ENCODE results near the gene PTGES2.

PTGES2 gene

DNA sequence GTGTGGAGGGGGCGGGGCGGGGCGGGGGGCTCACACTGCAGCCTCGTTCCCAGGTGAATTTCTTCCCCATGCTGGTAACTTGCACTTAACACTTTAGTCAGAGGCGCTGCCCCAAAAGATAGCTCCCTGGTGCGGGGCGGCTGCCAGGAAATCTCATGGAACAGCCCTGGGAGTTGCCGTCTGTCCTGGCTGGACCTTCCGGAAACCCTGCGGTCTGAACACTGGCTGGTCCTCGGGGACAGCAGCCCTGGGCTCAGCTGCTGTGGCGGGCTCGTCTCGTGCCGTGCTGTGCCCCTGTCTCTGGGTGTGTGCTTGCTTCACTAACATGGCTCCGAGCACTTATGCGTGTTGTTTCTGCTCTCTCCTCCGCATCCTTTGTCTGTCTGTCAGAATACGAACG, 25.8 kb downstream of the PTGES2 start:
- Histone ChIP-seq H3K4me3 (ENCODE audit: insufficient read depth, low read depth, low read length) (no peak overlapping the region), H3K27ac (ENCODE audit: insufficient read depth, low read depth, low read length, poor library complexity, severe bottlenecking) (no peak overlapping the region), H3K4me1 (ENCODE audit: control insufficient read depth, insufficient read depth, low read length) (peaks cover 21% of the 10 kb centered on the region), H3K27me3 (ENCODE audit: control insufficient read depth, insufficient read depth, low read length, poor library complexity, severe bottlenecking) (no peaks in the 10 kb centered on the region), H3K36me3 (ENCODE audit: control insufficient read depth, insufficient read depth, low read length) (peaks cover 18% of the 10 kb centered on the region), H3K9me3 (ENCODE audit: control insufficient read depth, low read length) (no peaks in the 10 kb centered on the region)
- WGBS, 2 experiments = 93 to 94% methylated on average over 20 of the region's 20 CpGs

DNA sequence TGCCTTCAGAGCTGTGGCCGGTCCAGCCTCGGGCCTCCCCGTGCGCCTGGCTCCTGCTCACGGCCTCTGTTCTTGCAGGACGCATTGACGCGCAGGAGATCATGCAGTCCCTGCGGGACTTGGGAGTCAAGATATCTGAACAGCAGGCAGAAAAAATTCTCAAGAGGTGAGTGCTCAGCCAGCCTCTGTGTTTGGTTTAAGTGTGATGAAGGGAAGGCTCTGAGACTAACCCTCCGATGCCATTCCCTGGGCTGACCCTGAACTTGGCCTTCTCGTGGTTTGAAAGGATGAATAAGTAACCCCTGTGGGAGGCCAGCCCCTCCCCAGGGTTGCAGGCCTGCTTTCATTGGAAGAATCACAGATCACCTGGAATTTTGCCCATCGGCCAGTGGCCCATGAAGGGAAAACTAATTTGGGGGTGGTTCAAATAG, 26.3 kb downstream of the PTGES2 start:
- 87 to 88% methylated on average over 12 of the region's 12 CpGs for WGBS, 2 experiments
- H3K36me3 ChIP-seq (ENCODE audit: control insufficient read depth, insufficient read depth, low read length) = peaks cover 16% of the 10 kb centered on the region
- H3K9me3 ChIP-seq (ENCODE audit: control insufficient read depth, low read length) = no peaks in the 10 kb centered on the region
- H3K27me3 ChIP-seq (ENCODE audit: control insufficient read depth, insufficient read depth, low read length, poor library complexity, severe bottlenecking) = no peaks in the 10 kb centered on the region
- no peak overlapping the region for H3K4me3 ChIP-seq (ENCODE audit: insufficient read depth, low read depth, low read length)
- H3K4me1 ChIP-seq (ENCODE audit: control insufficient read depth, insufficient read depth, low read length) = peaks cover 21% of the 10 kb centered on the region
- no peak overlapping the region for H3K27ac ChIP-seq (ENCODE audit: insufficient read depth, low read depth, low read length, poor library complexity, severe bottlenecking)

DNA sequence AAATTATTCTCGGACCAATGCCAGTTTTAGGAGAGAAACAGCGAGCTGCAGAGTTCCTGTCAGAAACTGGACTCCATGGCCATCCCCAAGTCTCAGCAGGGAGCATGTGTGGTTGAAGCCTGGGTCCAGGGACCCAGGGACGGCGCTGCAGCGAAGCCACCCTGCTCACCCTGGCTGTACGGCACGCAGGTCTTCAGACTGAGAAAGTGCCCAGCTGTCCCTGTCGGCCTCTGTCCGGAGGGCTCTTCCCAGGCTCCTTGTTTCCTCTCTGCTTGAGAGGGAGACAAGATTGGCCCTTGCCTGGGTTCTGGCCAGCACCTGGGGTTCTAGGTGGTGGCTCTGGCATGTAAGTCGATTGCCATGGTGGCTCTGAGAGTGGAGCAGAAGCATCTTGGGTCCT, 26.9 kb downstream of the PTGES2 start:
- Histone ChIP-seq H3K4me3 (ENCODE audit: insufficient read depth, low read depth, low read length) (no peak overlapping the region), H3K27me3 (ENCODE audit: control insufficient read depth, insufficient read depth, low read length, poor library complexity, severe bottlenecking) (no peaks in the 10 kb centered on the region), H3K9me3 (ENCODE audit: control insufficient read depth, low read length) (no peaks in the 10 kb centered on the region), H3K4me1 (ENCODE audit: control insufficient read depth, insufficient read depth, low read length) (peaks cover 21% of the 10 kb centered on the region), H3K27ac (ENCODE audit: insufficient read depth, low read depth, low read length, poor library complexity, severe bottlenecking) (no peak overlapping the region), H3K36me3 (ENCODE audit: control insufficient read depth, insufficient read depth, low read length) (peaks cover 11% of the 10 kb centered on the region)
- 95 to 97% methylated on average over 10 of the region's 10 CpGs for WGBS, 2 experiments

DNA sequence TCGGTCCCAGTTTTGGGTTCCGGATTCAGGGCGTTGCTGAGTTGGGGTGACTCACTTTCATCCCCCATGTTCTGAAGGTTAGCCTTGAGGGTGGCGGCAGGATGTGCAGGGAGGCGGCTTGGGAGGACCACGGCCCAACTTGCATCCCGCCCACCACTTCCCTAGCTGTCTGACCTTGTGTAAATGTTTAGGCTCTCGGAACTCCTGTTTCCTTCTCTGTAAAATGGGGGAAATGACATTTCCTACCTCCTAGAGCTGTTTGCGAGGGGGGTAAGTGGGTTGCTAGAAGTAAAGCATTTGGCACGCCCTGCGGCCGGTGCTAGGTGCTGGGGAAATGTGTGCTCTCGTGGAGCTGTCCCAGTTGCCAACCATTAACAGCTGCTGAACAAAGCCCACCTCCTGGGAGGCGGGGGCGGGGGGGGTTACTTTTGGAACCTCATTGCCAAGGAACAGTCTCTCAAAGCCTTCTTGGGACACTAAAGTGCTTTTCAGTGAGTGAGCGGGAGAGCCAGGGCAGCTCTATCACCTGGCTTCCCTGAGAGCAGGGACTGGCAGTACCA, 27.5 kb downstream of the PTGES2 start:
- Histone ChIP-seq H3K4me1 (ENCODE audit: control insufficient read depth, insufficient read depth, low read length) (peaks cover 25% of the 10 kb centered on the region), H3K27ac (ENCODE audit: insufficient read depth, low read depth, low read length, poor library complexity, severe bottlenecking) (no peak overlapping the region), H3K27me3 (ENCODE audit: control insufficient read depth, insufficient read depth, low read length, poor library complexity, severe bottlenecking) (no peaks in the 10 kb centered on the region), H3K9me3 (ENCODE audit: control insufficient read depth, low read length) (no peaks in the 10 kb centered on the region), H3K4me3 (ENCODE audit: insufficient read depth, low read depth, low read length) (no peak overlapping the region), H3K36me3 (ENCODE audit: control insufficient read depth, insufficient read depth, low read length) (peaks cover 8% of the 10 kb centered on the region)
- WGBS, 2 experiments = 89 to 90% methylated on average over 16 of the region's 16 CpGs

DNA sequence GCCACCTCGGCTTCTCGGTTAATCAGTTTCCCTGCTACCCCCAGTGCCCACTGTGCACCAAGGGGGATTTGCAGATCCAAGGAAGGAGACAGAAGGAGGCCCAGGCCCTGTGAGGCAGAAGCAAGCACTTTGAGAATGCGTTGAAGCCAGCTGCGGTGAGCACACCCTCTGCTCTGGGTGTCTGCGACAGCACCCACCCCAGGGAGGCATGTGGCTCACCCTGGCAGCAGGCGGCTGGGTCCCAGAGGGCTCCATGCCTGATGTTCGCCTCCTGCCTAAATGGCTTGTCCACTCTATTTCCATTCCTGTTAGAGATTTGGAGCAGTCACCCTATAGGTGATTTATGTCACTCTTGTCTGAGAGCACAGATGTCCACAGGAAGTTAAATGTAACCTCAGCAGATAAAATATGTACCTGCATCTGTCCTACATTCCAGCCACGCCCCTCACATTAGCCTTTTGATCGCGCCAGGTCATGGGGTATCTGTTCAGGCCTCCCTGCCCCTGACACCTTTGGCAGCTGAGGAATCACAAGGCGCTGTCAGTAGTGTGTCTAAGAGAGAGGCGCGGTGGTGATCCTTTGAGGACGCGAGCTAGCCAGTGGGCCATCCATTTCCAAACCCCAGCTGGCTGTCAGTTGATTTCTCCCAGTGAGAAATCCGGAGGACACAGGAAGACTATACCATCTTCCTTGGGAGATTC, 28.1 kb downstream of the PTGES2 start:
- 73 to 76% methylated on average over 16 of the region's 16 CpGs for WGBS, 2 experiments
- H3K27ac ChIP-seq (ENCODE audit: insufficient read depth, low read depth, low read length, poor library complexity, severe bottlenecking) = peak overlapping the region; percentile 99
- H3K4me3 ChIP-seq (ENCODE audit: insufficient read depth, low read depth, low read length) = peak overlapping the region; percentile 55
- H3K4me1 ChIP-seq (ENCODE audit: control insufficient read depth, insufficient read depth, low read length) = peaks cover 29% of the 10 kb centered on the region
- H3K9me3 ChIP-seq (ENCODE audit: control insufficient read depth, low read length) = no peaks in the 10 kb centered on the region
- no peaks in the 10 kb centered on the region for H3K27me3 ChIP-seq (ENCODE audit: control insufficient read depth, insufficient read depth, low read length, poor library complexity, severe bottlenecking)
- peaks cover 8% of the 10 kb centered on the region for H3K36me3 ChIP-seq (ENCODE audit: control insufficient read depth, insufficient read depth, low read length)

DNA sequence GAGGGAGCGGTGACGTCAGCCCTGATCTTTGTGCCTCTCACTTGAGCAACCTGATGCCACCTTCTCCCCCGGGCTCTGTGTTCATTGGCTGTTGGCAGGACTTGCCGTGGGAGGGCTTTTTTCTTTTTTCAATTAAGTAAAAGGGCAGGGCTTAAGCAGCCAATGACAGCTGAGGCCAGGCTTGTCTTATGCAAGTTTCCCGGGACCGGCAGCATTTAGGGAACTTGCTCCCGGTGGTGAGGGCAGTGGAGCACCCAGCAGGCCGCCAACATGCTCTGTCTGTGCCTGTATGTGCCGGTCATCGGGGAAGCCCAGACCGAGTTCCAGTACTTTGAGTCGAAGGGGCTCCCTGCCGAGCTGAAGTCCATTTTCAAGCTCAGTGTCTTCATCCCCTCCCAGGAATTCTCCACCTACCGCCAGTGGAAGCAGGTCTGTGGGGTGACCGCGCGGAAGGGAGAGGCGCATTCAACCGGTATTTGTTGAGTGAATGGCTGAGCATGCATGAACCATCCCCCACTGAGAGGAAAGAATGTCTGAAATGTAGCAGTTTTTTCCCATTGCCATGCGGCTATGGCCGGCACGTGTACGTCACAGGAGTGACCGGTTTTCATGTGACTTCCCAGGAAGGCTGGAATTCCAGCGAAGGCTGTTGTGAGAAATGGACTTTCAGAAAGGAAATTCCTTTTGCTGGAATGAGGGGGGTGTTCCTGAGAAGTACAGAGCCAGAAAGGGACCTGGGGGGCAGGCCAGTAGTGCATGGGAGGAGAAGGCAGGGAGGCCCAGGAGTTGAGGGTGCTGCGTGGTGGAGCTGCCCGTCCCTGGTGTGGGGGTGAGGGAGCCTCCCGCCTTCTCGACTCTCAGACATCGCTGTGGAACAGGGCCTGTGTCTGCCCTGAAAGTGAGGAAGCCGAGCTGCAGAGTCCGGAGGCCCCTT, 29.0 kb downstream of the PTGES2 start:
- Histone ChIP-seq H3K27me3 (ENCODE audit: control insufficient read depth, insufficient read depth, low read length, poor library complexity, severe bottlenecking) (no peaks in the 10 kb centered on the region), H3K36me3 (ENCODE audit: control insufficient read depth, insufficient read depth, low read length) (peaks cover 8% of the 10 kb centered on the region), H3K4me3 (ENCODE audit: insufficient read depth, low read depth, low read length) (peak overlapping the region; percentile 55), H3K27ac (ENCODE audit: insufficient read depth, low read depth, low read length, poor library complexity, severe bottlenecking) (peak overlapping the region; percentile 99), H3K4me1 (ENCODE audit: control insufficient read depth, insufficient read depth, low read length) (peaks cover 29% of the 10 kb centered on the region), H3K9me3 (ENCODE audit: control insufficient read depth, low read length) (no peaks in the 10 kb centered on the region)
- 4 to 5% methylated on average over 32 of the region's 32 CpGs for WGBS, 2 experiments

DNA sequence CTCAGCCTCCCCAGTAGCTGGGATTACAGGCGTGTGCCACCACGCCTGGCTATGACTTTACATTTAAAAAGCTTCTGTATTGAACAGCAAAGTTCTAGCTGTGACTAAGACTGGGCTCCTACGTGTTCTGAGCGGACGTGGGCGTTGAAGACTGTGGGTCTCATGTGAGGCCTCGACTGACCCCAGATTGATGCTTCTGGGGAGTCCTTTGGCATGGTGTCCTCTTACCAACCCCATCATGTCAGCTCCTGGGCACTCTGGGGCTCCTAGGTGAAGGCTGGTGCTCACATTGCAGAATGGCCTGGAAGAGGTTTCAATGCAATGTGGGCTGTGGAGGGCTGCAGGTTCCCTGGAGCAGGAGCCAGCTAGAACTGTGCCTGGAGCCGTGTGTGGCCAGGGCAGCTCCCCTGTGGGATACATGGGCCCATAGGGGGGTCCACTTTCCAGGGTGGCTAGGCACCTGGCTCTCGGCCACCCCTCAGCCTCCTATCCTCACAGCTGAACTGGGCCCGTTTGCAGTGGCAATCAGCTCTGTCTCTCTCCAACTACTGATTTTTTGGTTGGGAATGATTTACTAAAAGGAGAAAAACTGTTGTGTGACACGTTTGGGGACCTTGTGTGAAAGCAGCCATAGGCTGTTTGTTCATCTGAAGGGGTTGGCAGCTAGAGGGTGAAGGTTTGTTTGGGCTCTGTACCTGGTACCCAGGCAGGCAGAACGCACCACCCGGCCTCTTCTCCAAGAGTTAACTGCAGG, 29.8 kb downstream of the PTGES2 start:
- WGBS, 2 experiments = 55 to 57% methylated on average over 13 of the region's 13 CpGs

DNA sequence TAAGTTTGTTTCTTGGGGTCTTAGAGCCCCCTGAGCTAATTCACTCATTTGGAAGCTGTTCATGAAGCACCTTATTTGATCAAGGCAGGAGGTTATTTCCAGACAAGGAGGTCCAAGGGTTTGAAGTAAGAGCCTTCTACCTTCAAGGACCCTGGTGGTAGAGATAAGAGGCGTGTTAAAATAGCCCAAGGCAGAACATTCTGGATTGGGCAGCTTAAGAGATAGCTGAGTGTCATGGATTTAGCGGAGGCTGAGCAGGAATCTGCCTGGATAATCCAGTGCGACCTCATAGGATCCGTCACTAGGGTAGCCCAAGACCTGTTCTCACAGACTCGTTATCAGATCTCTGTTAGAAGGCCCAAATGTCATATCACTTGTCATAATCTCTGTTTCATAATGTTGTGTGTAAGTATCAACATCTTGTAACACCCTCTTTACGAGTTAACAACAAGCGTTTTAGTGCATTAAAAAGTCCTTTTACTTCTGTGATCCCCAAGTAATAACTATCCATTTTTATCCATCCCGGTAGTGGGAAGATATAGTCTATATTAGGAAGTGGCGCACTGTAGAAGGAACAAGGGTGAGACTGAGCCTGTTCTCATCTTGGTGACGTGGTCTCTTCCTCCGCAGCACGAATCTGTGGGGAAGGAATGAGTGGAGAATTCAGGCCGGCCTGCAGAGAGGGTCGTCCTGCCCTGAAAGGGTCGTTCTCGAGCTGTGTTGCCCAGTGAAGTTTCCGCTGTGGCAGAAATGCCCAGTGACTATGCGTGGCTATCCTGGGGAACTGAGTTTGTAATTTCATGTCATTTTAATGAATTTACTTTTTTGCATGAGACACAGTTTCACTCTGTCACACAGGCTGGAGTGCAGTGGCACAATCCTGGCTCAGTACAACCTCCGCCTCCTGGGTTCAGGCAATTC, 30.7 kb downstream of the PTGES2 start:
- Histone ChIP-seq H3K9me3 (ENCODE audit: control insufficient read depth, low read length) (no peaks in the 10 kb centered on the region), H3K36me3 (ENCODE audit: control insufficient read depth, insufficient read depth, low read length) (no peaks in the 10 kb centered on the region), H3K4me1 (ENCODE audit: control insufficient read depth, insufficient read depth, low read length) (peaks cover 29% of the 10 kb centered on the region), H3K4me3 (ENCODE audit: insufficient read depth, low read depth, low read length) (no peak overlapping the region), H3K27ac (ENCODE audit: insufficient read depth, low read depth, low read length, poor library complexity, severe bottlenecking) (no peak overlapping the region), H3K27me3 (ENCODE audit: control insufficient read depth, insufficient read depth, low read length, poor library complexity, severe bottlenecking) (no peaks in the 10 kb centered on the region)
- 88 to 89% methylated on average over 17 to 19 of the region's 19 CpGs for WGBS, 2 experiments

More for the DNA sequence above, 29.8 kb downstream of the PTGES2 start:
- no peaks in the 10 kb centered on the region for H3K9me3 ChIP-seq (ENCODE audit: control insufficient read depth, low read length)
- H3K4me3 ChIP-seq (ENCODE audit: insufficient read depth, low read depth, low read length) = peak overlapping the region; percentile 4
- peaks cover 29% of the 10 kb centered on the region for H3K4me1 ChIP-seq (ENCODE audit: control insufficient read depth, insufficient read depth, low read length)
- H3K27me3 ChIP-seq (ENCODE audit: control insufficient read depth, insufficient read depth, low read length, poor library complexity, severe bottlenecking) = no peaks in the 10 kb centered on the region
- peaks cover 5% of the 10 kb centered on the region for H3K36me3 ChIP-seq (ENCODE audit: control insufficient read depth, insufficient read depth, low read length)
- peak overlapping the region; percentile 99 for H3K27ac ChIP-seq (ENCODE audit: insufficient read depth, low read depth, low read length, poor library complexity, severe bottlenecking)

DNA sequence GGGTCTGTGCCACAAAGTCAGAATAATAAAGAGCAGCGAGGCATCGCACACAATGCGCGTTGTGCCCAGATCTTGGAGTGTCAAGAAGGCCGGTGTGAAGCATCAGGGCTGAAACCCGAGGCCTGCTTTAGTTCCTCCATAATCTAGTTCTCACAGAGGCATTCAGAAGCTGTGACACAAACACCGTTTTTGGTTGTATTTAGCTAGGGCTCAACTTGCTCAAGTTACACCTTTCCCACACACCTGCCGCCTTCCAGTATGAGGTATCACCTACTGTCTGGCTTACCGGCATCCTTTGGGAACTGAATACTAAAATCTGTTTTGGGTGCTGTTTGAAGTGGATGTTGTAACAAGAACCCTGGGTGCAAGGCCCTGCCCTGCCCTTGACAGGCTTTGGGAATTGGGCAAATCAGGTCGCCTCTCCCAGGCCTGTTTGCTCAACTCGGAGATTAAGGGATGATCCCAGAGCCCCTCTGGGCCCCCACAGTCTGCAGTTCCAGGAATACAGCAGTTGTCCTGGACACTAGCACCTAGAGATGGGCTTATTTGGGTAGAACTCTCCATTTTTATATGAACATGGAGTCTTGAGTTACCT, 32.5 kb downstream of the PTGES2 start:
- Histone ChIP-seq H3K27ac (ENCODE audit: insufficient read depth, low read depth, low read length, poor library complexity, severe bottlenecking) (peak overlapping the region; percentile 23), H3K36me3 (ENCODE audit: control insufficient read depth, insufficient read depth, low read length) (no peaks in the 10 kb centered on the region), H3K4me1 (ENCODE audit: control insufficient read depth, insufficient read depth, low read length) (peaks cover 29% of the 10 kb centered on the region), H3K27me3 (ENCODE audit: control insufficient read depth, insufficient read depth, low read length, poor library complexity, severe bottlenecking) (no peaks in the 10 kb centered on the region), H3K9me3 (ENCODE audit: control insufficient read depth, low read length) (no peaks in the 10 kb centered on the region), H3K4me3 (ENCODE audit: insufficient read depth, low read depth, low read length) (no peak overlapping the region)
- 78 to 79% methylated on average over 11 of the region's 11 CpGs for WGBS, 2 experiments

Measured in ectodermal cell (in vitro differentiated cells).